ENCODE data around the gene CAMKV.

The CAMKV gene

DNA sequence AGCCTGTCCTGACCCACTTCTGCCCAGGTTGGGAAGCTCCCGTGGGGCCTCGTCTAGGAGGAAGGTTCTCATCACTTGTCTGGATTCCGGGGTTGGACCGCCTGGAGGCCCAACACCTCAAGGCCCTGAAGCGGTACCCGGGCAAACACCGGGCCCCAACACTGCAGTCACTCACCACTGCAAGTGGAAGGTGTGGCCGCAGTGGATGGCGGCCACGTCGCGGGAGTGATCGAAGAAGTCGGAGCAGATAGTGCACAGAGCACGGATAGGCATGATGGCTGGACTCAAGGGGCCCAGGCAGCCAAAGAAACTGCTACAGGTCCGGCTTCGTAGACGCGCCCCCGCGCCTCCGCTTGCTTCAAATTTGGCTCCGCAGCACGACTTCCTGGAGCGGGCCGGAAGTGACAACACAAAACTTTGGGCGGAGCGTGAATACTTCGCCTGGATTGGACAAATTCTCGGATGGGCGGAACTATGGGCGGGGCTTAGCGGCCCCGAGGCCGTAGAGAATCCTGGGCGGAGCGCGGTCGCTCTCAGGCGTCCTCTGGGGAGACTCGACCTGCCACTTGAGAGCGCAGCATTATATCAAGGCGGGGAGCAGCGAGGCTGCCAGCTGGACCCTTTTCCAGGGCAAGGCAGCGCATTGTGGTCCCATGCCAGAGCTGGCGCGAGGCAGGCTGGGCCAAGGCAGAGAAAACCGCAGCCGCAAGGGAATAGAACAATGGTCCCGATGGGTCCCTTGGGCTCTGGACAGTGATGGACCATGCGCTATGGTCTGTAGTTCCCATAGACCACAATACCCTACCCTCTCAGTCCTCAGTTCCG, 13.3 kb downstream of the CAMKV start, which contains the start of gene TRAIP:
TRAIP (minus strand) TSS at position 384 of the 825 bp plus-strand sequence; CDS start at position 273, 111 bp downstream.
- H3K9me2 ChIP-seq (ENCODE audit: low read depth, low read length): no peaks in the 10 kb centered on the region
- no peaks in the 10 kb centered on the region; the same call in 1 of the 2 replicates for H3K27me3 ChIP-seq (ENCODE audit: insufficient read depth, low read length)
- peaks cover 14% of the 10 kb centered on the region for H3K79me2 ChIP-seq (ENCODE audit: insufficient read depth, low read length)
- H3K4me2 ChIP-seq (ENCODE audit: low read length): peak within 1 kb of the TSS; percentile 79
- H3K4me1 ChIP-seq (ENCODE audit: insufficient read depth, low read length, severe bottlenecking): peaks cover 19% of the 10 kb centered on the region
- no peak within 1 kb of the TSS for H2AFZ ChIP-seq (ENCODE audit: low read length)
- H3K9ac ChIP-seq (ENCODE audit: low read length): peak within 1 kb of the TSS; percentile 87
- no peaks in the 10 kb centered on the region for H4K20me1 ChIP-seq (ENCODE audit: insufficient read depth, low read length)
- H3K4me3 ChIP-seq (ENCODE audit: low read depth, low read length, poor library complexity, severe bottlenecking): peak within 1 kb of the TSS; percentile 94
- no peaks in the 10 kb centered on the region for H3F3A ChIP-seq (ENCODE audit: insufficient read depth, low read length)
- no peaks in the 10 kb centered on the region for H3K36me3 ChIP-seq (ENCODE audit: insufficient read depth, low read length)
- TF ChIP-seq CTCF (IDR thresholded peaks at IDR 0.05; ENCODE audit: low read length) (no peak), EZH2 (IDR thresholded peaks at IDR 0.05; ENCODE audit: borderline replicate concordance, low read length) (no peak)
- no peaks in the 10 kb centered on the region for H3K9me3 ChIP-seq (ENCODE audit: low read length)
- H3K27ac ChIP-seq (ENCODE audit: low read depth, low read length, poor library complexity, severe bottlenecking): no peak within 1 kb of the TSS

DNA sequence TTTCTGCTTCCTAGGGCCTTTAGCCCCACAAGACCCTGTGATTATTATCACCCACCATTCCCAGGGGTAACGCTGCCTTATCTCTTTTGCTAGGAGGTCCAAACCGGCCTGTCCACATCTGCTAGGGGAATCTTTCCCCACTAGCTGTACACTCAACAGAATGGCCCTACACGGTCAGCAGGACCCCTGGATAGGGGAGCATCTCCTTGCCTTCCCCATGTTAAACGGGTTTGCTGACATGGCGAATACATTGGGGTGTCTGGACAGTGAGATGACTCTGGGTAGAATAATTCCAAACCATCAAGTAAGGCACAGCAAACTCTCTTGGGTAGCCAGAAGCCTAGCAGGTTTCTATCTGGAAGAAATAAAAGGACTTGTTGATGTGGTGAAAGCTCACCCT, 14.0 kb downstream of the CAMKV start:
- H2AFZ ChIP-seq (ENCODE audit: low read length): no peak overlapping the region
- H3K79me2 ChIP-seq (ENCODE audit: insufficient read depth, low read length): peaks cover 14% of the 10 kb centered on the region

GRCh38 chr3:49845694-49846093, 24.0 kb downstream of the CAMKV start:
- TF ChIP-seq EZH2 (IDR thresholded peaks at IDR 0.05; ENCODE audit: borderline replicate concordance, low read length) (no peak), CTCF (IDR thresholded peaks at IDR 0.05; ENCODE audit: low read length) (no peak)
- H3K4me2 ChIP-seq (ENCODE audit: low read length): no peak overlapping the region
- H3K27ac ChIP-seq (ENCODE audit: low read depth, low read length, poor library complexity, severe bottlenecking): no peak overlapping the region
- no peaks in the 10 kb centered on the region for H3K4me1 ChIP-seq (ENCODE audit: insufficient read depth, low read length, severe bottlenecking)
- no peak overlapping the region for H3K9ac ChIP-seq (ENCODE audit: low read length)
- no peaks in the 10 kb centered on the region for H3F3A ChIP-seq (ENCODE audit: insufficient read depth, low read length)
- H3K9me3 ChIP-seq (ENCODE audit: low read length): no peaks in the 10 kb centered on the region
- peaks cover 55% of the 10 kb centered on the region; the same call in 1 of the 2 replicates for H3K36me3 ChIP-seq (ENCODE audit: insufficient read depth, low read length)
- no peak overlapping the region for H3K4me3 ChIP-seq (ENCODE audit: low read depth, low read length, poor library complexity, severe bottlenecking)
- H3K27me3 ChIP-seq (ENCODE audit: insufficient read depth, low read length): no peaks in the 10 kb centered on the region
- no peaks in the 10 kb centered on the region for H3K9me2 ChIP-seq (ENCODE audit: low read depth, low read length)
- H3K79me2 ChIP-seq (ENCODE audit: insufficient read depth, low read length): no peaks in the 10 kb centered on the region
- no peaks in the 10 kb centered on the region for H4K20me1 ChIP-seq (ENCODE audit: insufficient read depth, low read length)
- no peak overlapping the region for H2AFZ ChIP-seq (ENCODE audit: low read length)

More for the DNA sequence above, 14.0 kb downstream of the CAMKV start:
- Histone ChIP-seq H3K27ac (ENCODE audit: low read depth, low read length, poor library complexity, severe bottlenecking) (no peak overlapping the region), H3K4me3 (ENCODE audit: low read depth, low read length, poor library complexity, severe bottlenecking) (peak overlapping the region; percentile 94), H4K20me1 (ENCODE audit: insufficient read depth, low read length) (no peaks in the 10 kb centered on the region), H3K9ac (ENCODE audit: low read length) (peak overlapping the region; percentile 87), H3F3A (ENCODE audit: insufficient read depth, low read length) (no peaks in the 10 kb centered on the region), H3K27me3 (ENCODE audit: insufficient read depth, low read length) (no peaks in the 10 kb centered on the region; the same call in 1 of the 2 replicates), H3K9me3 (ENCODE audit: low read length) (no peaks in the 10 kb centered on the region), H3K4me2 (ENCODE audit: low read length) (peak overlapping the region; percentile 79), H3K9me2 (ENCODE audit: low read depth, low read length) (no peaks in the 10 kb centered on the region), H3K4me1 (ENCODE audit: insufficient read depth, low read length, severe bottlenecking) (peaks cover 19% of the 10 kb centered on the region), H3K36me3 (ENCODE audit: insufficient read depth, low read length) (no peaks in the 10 kb centered on the region)
- TF ChIP-seq EZH2 (IDR thresholded peaks at IDR 0.05; ENCODE audit: borderline replicate concordance, low read length): no peak
- no peak for TF ChIP-seq CTCF (IDR thresholded peaks at IDR 0.05; ENCODE audit: low read length)

Data from OCI-LY1 (cell line).